ENCODE measurements around the gene RARG. TPM values are rescaled to one million over a fixed set of nuclear protein-coding genes. Genes with fewer than 3 reads are reported as not detected.

The RARG gene
- total RNA-seq, 1 donor from 2014 or later, result 7.9 TPM

DNA sequence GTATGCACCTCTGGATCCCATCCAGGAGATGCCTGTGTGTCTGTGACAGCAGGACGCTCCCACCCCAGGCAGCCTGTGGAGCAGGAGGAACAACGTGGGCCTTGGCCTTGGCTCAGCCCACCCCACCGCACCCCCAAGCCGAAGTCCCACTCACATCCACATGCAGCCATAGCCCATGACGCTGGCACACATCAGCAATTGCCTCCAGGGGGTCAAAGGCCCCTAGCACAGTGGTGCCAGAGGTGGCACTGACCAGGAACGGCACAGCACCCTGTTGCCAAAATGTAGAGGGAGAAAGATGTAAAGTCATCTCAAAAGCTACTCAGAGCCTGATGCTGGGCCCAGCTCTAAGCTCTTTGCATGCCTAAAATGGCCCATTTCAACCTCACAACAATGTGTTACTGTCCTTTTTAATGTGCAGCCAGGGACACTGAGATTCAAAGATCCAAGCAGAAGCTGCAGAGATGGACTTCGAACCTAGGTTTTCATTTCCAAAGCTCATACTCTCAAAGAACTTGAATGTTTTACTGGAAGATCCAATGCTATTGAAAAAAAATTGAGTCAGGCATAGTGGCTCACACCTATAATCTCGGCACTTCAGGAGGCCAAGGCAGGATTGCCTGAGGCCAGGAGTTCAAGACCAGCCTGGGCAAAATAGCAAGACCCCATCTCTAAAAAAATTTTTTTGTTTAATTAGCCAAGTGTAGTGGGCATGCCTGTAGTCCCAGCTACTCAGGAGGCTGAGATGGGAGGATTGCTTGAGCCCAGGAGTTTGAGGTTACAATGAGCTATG, 70.7 kb downstream of the RARG start:
- Mint-ChIP-seq H3K4me1 (ENCODE audit: unreplicated experiment) (peaks cover 5% of the 10 kb centered on the region), H3K4me3 (ENCODE audit: unreplicated experiment) (no peak overlapping the region), H3K9me3 (ENCODE audit: unreplicated experiment) (no peaks in the 10 kb centered on the region), H3K27ac (ENCODE audit: unreplicated experiment) (no peak overlapping the region), H3K36me3 (ENCODE audit: low read depth, unreplicated experiment) (no peaks in the 10 kb centered on the region), H3K27me3 (ENCODE audit: unreplicated experiment) (peaks cover 4% of the 10 kb centered on the region)
- DNase-seq (ENCODE audit: low spot score), result no peak
- TF ChIP-seq, protein P1, sequence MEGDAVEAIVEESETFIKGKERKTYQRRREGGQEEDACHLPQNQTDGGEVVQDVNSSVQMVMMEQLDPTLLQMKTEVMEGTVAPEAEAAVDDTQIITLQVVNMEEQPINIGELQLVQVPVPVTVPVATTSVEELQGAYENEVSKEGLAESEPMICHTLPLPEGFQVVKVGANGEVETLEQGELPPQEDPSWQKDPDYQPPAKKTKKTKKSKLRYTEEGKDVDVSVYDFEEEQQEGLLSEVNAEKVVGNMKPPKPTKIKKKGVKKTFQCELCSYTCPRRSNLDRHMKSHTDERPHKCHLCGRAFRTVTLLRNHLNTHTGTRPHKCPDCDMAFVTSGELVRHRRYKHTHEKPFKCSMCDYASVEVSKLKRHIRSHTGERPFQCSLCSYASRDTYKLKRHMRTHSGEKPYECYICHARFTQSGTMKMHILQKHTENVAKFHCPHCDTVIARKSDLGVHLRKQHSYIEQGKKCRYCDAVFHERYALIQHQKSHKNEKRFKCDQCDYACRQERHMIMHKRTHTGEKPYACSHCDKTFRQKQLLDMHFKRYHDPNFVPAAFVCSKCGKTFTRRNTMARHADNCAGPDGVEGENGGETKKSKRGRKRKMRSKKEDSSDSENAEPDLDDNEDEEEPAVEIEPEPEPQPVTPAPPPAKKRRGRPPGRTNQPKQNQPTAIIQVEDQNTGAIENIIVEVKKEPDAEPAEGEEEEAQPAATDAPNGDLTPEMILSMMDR (IDR thresholded peaks at IDR 0.05; ENCODE audit: unreplicated experiment), result no peak

DNA sequence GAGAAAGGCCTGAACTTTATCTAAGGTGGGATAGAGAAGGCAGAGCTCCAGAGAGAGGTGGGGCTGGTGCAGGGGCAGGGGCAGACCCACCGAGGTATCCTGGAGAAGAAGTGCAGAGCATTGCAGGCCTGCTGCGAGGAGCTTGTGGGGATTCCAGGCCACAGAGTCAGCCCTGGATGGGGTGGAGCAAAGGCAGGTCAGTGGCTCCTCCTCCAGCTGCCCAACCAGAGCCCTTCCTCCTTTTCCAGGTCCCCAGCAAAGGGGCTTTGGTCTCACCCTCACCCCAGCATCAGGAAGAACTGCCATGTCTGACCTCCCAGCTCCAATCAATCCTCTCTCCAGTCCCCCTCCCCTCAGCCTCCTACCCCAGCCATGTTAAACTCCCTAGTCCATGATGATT, 71.3 kb downstream of the RARG start:
- no peak overlapping the region for H3K27ac Mint-ChIP-seq (ENCODE audit: unreplicated experiment)
- peaks cover 5% of the 10 kb centered on the region for H3K4me1 Mint-ChIP-seq (ENCODE audit: unreplicated experiment)
- H3K36me3 Mint-ChIP-seq (ENCODE audit: low read depth, unreplicated experiment), result no peaks in the 10 kb centered on the region
- H3K27me3 Mint-ChIP-seq (ENCODE audit: unreplicated experiment), result peaks cover 4% of the 10 kb centered on the region
- no peak overlapping the region for H3K4me3 Mint-ChIP-seq (ENCODE audit: unreplicated experiment)
- DNase-seq (ENCODE audit: low spot score), result no peak
- TF ChIP-seq, protein P1 (IDR thresholded peaks at IDR 0.05; ENCODE audit: unreplicated experiment), result no peak
- no peaks in the 10 kb centered on the region for H3K9me3 Mint-ChIP-seq (ENCODE audit: unreplicated experiment)

Other genes with a start within 250 kb of the RARG start
- gene EIF4B, start 225.8 kb downstream of the RARG start, total RNA-seq (ENCODE audit: unreplicated experiment), result 629 TPM
- 112 TPM for gene TNS2, start 182.1 kb downstream of the RARG start, total RNA-seq (ENCODE audit: unreplicated experiment)
- 10.5 TPM for gene SPRYD3, start 152.8 kb downstream of the RARG start, total RNA-seq (ENCODE audit: unreplicated experiment)
- gene IGFBP6, start 134.5 kb downstream of the RARG start, total RNA-seq (ENCODE audit: unreplicated experiment), result 21.1 TPM
- gene SOAT2, start 128.7 kb downstream of the RARG start, total RNA-seq (ENCODE audit: unreplicated experiment), result not detected
- 47.6 TPM for gene ZNF740, start 51.5 kb downstream of the RARG start, total RNA-seq (ENCODE audit: unreplicated experiment)
- 23.8 TPM for gene CSAD, start 51.3 kb downstream of the RARG start, total RNA-seq (ENCODE audit: unreplicated experiment)
- 0.56 TPM for gene ITGB7, start 25.0 kb downstream of the RARG start, total RNA-seq (ENCODE audit: unreplicated experiment)
- 11.8 TPM for gene ESPL1, start 36.1 kb upstream of the RARG start, total RNA-seq (ENCODE audit: unreplicated experiment)
- 444 TPM for gene PFDN5, start 63.3 kb upstream of the RARG start, total RNA-seq (ENCODE audit: unreplicated experiment)
- gene MYG1, start 67.5 kb upstream of the RARG start, total RNA-seq (ENCODE audit: unreplicated experiment), result 55.3 TPM
- 56.2 TPM for gene AAAS, start 89.4 kb upstream of the RARG start, total RNA-seq (ENCODE audit: unreplicated experiment)
- 3.6 TPM for gene SP7, start 104.1 kb upstream of the RARG start, total RNA-seq (ENCODE audit: unreplicated experiment)
- 69.5 TPM for gene SP1, start 148.0 kb upstream of the RARG start, total RNA-seq (ENCODE audit: unreplicated experiment)
- gene AMHR2, start 191.6 kb upstream of the RARG start, total RNA-seq (ENCODE audit: unreplicated experiment), result 1.3 TPM
- gene PRR13, start 209.5 kb upstream of the RARG start, total RNA-seq (ENCODE audit: unreplicated experiment), result 131 TPM
- gene PCBP2, start 219.9 kb upstream of the RARG start, total RNA-seq (ENCODE audit: unreplicated experiment), result 1,084 TPM

Data from endothelial cell (in vitro differentiated cells).